Ascending aorta (tissue), 2 donors: ENCODE data around the gene OGFOD3. TPM values are rescaled to one million over a fixed set of nuclear protein-coding genes. Genes with fewer than 3 reads are reported as not detected.

ENCODE experiments used
- DNase-seq, 2 donors: peaks; one replicate each; pipeline ENCODE4 v3.0.0-alpha.2; 2019; ENCODE audit warnings: low spot score in 2 of 2
- H3K27ac ChIP-seq, 2 donors: fragments of 200-600 bp; sonication (generic); one replicate each; pipeline ENCODE4 v1.5.1; 2016 to 2017; ENCODE audit warnings: mild to moderate bottlenecking in 1 of 2
- H3K27me3 ChIP-seq: fragments of 200-600 bp; sonication (generic); one replicate; pipeline ENCODE4 v1.5.1; 2017
- H3K36me3 ChIP-seq, 2 donors: fragments of 200-600 bp; sonication (generic); one replicate each; pipeline ENCODE4 v1.5.1; 2016
- H3K4me1 ChIP-seq, 2 donors: fragments of 200-600 bp; sonication (generic); one replicate each; pipeline ENCODE4 v1.5.1; 2016 to 2017; ENCODE audit warnings: mild to moderate bottlenecking in 1 of 2
- H3K4me3 ChIP-seq, 2 donors: fragments of 200-600 bp; sonication (generic); one replicate each; pipeline ENCODE4 v1.5.1; 2016 to 2017; ENCODE audit warnings: mild to moderate bottlenecking in 1 of 2
- H3K9me3 ChIP-seq, 2 donors: fragments of 200-600 bp; sonication (generic); one replicate each; pipeline ENCODE4 v1.5.1; 2016
- intact Hi-C: fragments of 100-400 bp; cut with DNase I; formaldehyde crosslinking; loops from one replicate; pipeline ENCODE4 v1.15.1; 2023
- total RNA-seq: library from RNA; depleted of rRNA; stranded (reverse); fragments of >200 nt; gene quantifications from one replicate; pipeline ENCODE4 v1.1.0, GENCODE V29; 2016
- TF ChIP-seq, protein P1 (sequence below), 3 experiments: fragments of 200-600 bp in 2 of 3; fragments of 450-650 bp in 1 of 3; sonication (generic) in 2 of 3; IDR thresholded peaks; one replicate each; pipeline ENCODE4 v1.5.1; 2016 to 2019; ENCODE audit warnings: antibody characterized with exemption in 3 of 3, mild to moderate bottlenecking in 1 of 3, moderate library complexity in 1 of 3

OGFOD3 gene
- total RNA-seq, 1 donor from 2014 or later = 36.6 TPM

DNA sequence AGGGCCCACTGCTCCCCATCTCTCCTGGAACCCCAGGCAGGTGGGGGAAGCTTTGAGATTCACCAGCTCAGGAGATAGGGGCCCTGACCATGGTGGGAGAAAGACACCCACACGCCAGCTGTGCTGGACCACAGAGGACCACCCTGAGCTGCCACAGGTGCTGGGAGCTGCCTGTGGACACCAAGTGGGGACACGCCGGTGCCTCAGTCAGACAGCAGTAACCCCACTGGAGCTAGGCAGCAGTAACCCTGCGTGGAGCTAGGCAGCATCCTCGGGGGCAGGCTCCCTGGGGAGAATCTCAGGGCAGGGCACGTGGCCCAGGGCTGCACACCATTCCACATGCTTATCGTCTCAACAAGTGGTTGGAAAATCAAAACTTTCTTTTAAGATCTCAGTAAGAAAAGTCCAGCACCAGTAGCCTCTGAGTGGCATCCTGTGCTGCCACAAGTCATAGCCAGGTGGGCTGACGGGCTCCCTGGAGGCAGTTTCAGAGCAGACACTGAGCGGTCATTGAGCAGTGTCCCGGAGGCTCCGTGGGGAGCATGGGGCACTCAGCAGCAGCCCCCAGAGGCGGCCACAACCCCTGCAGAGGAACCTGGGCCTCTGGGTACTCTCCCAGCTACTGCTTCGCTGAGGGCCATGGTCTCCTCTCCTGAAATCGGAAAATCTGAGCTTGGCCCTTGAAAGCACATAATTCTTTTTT is 8.2 kb downstream of the OGFOD3 start:
- no peaks in the 10 kb centered on the region for H3K27me3 ChIP-seq

DNA sequence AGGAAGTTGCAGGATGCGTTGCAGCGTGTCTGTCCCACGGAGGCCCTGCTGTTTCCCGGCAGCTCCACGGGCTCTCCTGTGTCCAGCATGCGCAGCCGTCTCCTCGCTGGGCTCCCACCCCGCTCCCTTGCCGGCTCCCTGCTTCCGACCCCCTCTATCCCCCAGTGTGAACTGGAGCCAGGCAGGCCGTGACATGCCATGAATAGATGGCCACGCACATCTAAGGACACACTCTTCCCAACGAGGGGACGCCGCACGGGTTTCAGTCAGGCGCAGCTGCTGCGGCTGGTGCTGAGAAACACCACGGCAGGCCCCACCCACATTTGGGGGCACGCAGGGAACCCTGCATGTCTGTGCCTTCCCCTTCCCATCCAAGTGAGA is 9.5 kb downstream of the OGFOD3 start:
- Histone ChIP-seq H3K4me1 (no peaks in the 10 kb centered on the region), H3K4me3 (no peak overlapping the region), H3K9me3 (no peaks in the 10 kb centered on the region), H3K27me3 (no peaks in the 10 kb centered on the region), H3K27ac (no peak overlapping the region), H3K36me3 (peaks cover 4 to 7% of the 10 kb centered on the region in 2 donors)
- TF ChIP-seq, protein P1, sequence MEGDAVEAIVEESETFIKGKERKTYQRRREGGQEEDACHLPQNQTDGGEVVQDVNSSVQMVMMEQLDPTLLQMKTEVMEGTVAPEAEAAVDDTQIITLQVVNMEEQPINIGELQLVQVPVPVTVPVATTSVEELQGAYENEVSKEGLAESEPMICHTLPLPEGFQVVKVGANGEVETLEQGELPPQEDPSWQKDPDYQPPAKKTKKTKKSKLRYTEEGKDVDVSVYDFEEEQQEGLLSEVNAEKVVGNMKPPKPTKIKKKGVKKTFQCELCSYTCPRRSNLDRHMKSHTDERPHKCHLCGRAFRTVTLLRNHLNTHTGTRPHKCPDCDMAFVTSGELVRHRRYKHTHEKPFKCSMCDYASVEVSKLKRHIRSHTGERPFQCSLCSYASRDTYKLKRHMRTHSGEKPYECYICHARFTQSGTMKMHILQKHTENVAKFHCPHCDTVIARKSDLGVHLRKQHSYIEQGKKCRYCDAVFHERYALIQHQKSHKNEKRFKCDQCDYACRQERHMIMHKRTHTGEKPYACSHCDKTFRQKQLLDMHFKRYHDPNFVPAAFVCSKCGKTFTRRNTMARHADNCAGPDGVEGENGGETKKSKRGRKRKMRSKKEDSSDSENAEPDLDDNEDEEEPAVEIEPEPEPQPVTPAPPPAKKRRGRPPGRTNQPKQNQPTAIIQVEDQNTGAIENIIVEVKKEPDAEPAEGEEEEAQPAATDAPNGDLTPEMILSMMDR (IDR thresholded peaks at IDR 0.05) = no peak
- no peak for DNase-seq
- intact Hi-C loops = no loop called here

More for the DNA sequence above, 8.2 kb downstream of the OGFOD3 start:
- intact Hi-C loops = no loop called here
- no peaks in the 10 kb centered on the region for H3K9me3 ChIP-seq
- peaks cover 0 to 3% of the 10 kb centered on the region in 2 donors for H3K36me3 ChIP-seq
- no peak overlapping the region for H3K27ac ChIP-seq
- TF ChIP-seq, protein P1 (IDR thresholded peaks at IDR 0.05) = no peak
- no peak for DNase-seq
- no peak overlapping the region for H3K4me3 ChIP-seq
- H3K4me1 ChIP-seq = no peaks in the 10 kb centered on the region

DNA sequence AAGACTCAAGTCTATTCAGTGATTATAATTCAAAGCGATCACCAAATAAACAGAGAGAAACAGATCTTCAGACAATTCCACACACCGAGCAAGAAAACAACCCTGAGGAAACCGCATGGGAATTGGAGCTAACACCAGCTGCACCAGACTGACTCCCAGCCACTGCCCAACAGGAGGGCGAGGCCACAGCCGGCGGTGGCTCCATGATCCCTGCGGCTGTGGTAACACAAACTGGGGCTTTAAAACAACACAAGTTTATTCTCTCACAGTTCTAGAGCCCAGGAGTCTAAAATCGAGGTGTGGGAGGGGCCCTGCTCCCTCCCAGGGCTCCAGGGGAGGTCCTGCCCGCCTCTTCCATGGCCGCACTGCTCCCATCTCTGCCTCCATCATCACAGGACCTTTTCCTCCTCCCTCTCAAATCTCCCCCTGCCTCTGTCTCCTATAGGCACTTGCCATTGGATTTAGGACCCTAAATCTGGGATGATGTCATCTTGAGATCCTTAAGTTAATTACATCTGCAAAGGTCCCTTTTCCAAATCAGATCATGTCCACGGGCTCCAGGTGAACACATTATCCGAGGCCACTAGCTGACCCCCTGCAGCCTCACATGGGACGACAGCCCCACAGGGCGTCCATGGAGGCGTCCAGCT is 10.0 kb downstream of the OGFOD3 start:
- no peaks in the 10 kb centered on the region for H3K4me1 ChIP-seq
- no peaks in the 10 kb centered on the region for H3K9me3 ChIP-seq
- no peak for DNase-seq
- H3K27ac ChIP-seq = no peak overlapping the region
- TF ChIP-seq, protein P1 (IDR thresholded peaks at IDR 0.05) = no peak
- intact Hi-C loops = no loop called here
- no peak overlapping the region for H3K4me3 ChIP-seq
- peaks cover 9 to 12% of the 10 kb centered on the region in 2 donors for H3K36me3 ChIP-seq
- H3K27me3 ChIP-seq = no peaks in the 10 kb centered on the region

DNA sequence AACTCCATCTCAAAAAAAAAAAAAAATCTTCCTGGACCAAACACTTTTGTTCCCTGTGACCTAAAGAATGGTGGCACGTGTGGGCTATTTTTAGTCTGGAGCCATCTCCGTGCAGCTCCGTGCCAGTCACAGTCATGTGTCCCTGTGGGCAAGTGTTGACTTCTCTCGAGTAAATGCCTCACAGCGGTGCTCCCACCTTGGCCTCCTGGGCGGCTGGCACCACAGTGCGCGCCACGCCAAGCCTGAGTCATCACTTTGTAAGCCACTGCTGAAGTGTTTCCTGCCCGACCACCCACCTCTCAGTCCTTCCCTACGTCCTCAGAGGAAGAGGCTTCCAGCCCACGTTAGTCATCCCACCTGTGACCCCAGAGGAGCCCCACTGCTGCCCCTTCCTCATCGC is 11.1 kb downstream of the OGFOD3 start:
- TF ChIP-seq, protein P1 (IDR thresholded peaks at IDR 0.05) = no peak
- no peaks in the 10 kb centered on the region for H3K9me3 ChIP-seq
- no peaks in the 10 kb centered on the region for H3K4me1 ChIP-seq
- DNase-seq = no peak
- no peaks in the 10 kb centered on the region for H3K27me3 ChIP-seq
- H3K4me3 ChIP-seq = no peak overlapping the region
- peaks cover 15% of the 10 kb centered on the region in 2 donors for H3K36me3 ChIP-seq
- no peak overlapping the region for H3K27ac ChIP-seq
- intact Hi-C loops = no loop called here

DNA sequence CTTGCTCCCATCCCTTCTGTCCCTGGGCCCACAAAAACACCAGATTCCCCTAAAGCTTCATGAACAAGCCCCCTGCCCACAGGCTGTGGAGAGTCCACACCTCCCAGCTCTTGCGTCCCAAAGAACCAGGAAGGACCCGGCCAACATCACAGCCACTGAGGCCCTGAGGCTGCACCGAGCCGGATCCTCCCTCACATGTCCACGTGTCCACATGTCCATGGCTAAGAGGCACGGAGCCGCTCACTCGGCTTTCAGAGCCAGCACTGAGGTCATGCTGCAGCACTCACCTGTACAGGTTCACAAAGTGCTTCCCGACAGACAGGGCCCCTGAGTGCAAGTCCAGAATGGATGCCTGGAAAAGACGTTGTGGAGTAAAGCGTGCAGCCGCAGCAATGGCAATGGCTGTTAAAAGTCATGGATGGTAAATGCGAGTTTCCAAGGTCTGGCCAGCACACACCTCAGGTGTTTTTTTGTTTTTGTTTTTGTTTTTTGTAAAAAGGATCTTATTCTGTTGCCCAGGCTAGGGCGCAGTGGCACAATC is 12.2 kb downstream of the OGFOD3 start:
- Histone ChIP-seq H3K4me1 (no peaks in the 10 kb centered on the region), H3K9me3 (no peaks in the 10 kb centered on the region), H3K27me3 (no peaks in the 10 kb centered on the region), H3K4me3 (no peak overlapping the region), H3K27ac (no peak overlapping the region), H3K36me3 (peaks cover 15 to 23% of the 10 kb centered on the region in 2 donors)
- TF ChIP-seq, protein P1 (IDR thresholded peaks at IDR 0.05) = no peak
- intact Hi-C loops = no loop called here
- DNase-seq = no peak
